ENCODE measurements around the gene CCNF.

The CCNF gene

DNA sequence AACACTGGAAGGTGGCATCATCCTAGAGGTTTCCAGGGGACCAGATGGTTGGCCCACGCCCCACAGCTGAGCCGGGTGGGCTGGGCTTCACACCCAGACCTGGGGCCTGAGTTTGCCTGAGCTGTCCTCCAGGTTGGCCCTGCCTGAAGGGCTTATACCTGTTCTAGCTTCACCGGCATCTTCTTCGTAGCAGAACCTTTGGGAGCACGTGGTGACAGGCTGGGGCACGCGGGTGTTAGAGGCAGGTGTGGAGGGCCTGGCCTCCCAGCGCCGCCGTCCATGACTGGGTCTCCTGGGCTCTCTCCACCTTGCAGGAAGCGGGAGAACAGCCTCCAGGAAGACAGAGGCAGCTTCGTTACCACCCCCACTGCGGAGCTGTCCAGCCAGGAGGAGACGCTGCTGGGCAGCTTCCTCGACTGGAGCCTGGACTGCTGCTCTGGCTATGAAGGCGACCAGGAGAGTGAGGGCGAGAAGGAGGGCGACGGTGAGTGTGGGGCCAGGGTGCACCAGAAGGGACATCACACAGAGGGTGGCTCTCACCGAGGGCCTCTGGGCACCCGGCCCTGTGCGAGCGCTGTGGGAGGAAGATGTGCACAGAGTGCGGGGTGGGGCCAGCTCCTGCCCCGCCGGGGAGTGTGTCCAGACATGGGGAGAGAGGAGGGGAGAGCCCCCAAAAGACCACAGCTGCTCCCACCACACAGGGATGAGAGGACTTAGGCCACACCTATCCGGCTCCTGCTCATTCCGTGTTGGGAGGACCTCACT lies 26.0 kb downstream of the CCNF start:
- H3K27ac ChIP-seq: no peak overlapping the region
- H3K4me2 ChIP-seq (ENCODE audit: low read length): no peak overlapping the region
- no peaks in the 10 kb centered on the region for H3K27me3 ChIP-seq (ENCODE audit: control insufficient read depth, insufficient read depth, low read length)
- H3K9ac ChIP-seq: no peak overlapping the region
- H3K4me3 ChIP-seq (ENCODE audit: low read depth, low read length): no peak overlapping the region
- TF ChIP-seq, protein P1, sequence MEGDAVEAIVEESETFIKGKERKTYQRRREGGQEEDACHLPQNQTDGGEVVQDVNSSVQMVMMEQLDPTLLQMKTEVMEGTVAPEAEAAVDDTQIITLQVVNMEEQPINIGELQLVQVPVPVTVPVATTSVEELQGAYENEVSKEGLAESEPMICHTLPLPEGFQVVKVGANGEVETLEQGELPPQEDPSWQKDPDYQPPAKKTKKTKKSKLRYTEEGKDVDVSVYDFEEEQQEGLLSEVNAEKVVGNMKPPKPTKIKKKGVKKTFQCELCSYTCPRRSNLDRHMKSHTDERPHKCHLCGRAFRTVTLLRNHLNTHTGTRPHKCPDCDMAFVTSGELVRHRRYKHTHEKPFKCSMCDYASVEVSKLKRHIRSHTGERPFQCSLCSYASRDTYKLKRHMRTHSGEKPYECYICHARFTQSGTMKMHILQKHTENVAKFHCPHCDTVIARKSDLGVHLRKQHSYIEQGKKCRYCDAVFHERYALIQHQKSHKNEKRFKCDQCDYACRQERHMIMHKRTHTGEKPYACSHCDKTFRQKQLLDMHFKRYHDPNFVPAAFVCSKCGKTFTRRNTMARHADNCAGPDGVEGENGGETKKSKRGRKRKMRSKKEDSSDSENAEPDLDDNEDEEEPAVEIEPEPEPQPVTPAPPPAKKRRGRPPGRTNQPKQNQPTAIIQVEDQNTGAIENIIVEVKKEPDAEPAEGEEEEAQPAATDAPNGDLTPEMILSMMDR (IDR thresholded peaks at IDR 0.05): no peak
- no peaks in the 10 kb centered on the region for H3K79me2 ChIP-seq
- no peaks in the 10 kb centered on the region for H3K9me3 ChIP-seq (ENCODE audit: control insufficient read depth, low read length)
- no peaks in the 10 kb centered on the region for H3K36me3 ChIP-seq (ENCODE audit: control insufficient read depth, insufficient read depth, low read length)
- H2AFZ ChIP-seq: no peak overlapping the region
- peaks cover 9% of the 10 kb centered on the region for H3K4me1 ChIP-seq

DNA sequence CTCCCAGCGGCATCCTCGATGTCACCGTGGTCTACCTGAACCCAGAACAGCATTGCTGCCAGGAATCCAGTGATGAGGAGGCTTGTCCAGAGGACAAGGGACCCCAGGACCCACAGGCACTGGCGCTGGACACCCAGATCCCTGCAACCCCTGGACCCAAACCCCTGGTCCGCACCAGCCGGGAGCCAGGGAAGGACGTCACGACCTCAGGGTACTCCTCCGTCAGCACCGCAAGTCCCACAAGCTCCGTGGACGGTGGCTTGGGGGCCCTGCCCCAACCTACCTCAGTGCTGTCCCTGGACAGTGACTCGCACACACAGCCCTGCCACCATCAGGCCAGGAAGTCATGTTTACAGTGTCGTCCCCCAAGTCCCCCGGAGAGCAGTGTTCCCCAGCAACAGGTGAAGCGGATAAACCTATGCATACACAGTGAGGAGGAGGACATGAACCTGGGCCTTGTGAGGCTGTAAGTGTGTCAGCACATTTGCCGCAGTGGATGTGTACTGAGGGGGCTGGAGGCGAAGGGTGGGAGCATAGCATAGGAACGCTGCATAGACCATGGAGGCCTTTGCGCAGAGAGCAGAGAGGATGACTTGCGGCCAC lies 27.4 kb downstream of the CCNF start:
- no peaks in the 10 kb centered on the region for H3K79me2 ChIP-seq
- no peak overlapping the region for H3K9ac ChIP-seq
- H3K4me3 ChIP-seq (ENCODE audit: low read depth, low read length): no peak overlapping the region
- no peak overlapping the region for H2AFZ ChIP-seq
- H3K4me2 ChIP-seq (ENCODE audit: low read length): no peak overlapping the region
- H3K27ac ChIP-seq: no peak overlapping the region
- peaks cover 9% of the 10 kb centered on the region for H3K4me1 ChIP-seq
- H3K9me3 ChIP-seq (ENCODE audit: control insufficient read depth, low read length): no peaks in the 10 kb centered on the region
- H3K36me3 ChIP-seq (ENCODE audit: control insufficient read depth, insufficient read depth, low read length): no peaks in the 10 kb centered on the region
- H3K27me3 ChIP-seq (ENCODE audit: control insufficient read depth, insufficient read depth, low read length): no peaks in the 10 kb centered on the region
- TF ChIP-seq, protein P1 (IDR thresholded peaks at IDR 0.05): no peak

DNA sequence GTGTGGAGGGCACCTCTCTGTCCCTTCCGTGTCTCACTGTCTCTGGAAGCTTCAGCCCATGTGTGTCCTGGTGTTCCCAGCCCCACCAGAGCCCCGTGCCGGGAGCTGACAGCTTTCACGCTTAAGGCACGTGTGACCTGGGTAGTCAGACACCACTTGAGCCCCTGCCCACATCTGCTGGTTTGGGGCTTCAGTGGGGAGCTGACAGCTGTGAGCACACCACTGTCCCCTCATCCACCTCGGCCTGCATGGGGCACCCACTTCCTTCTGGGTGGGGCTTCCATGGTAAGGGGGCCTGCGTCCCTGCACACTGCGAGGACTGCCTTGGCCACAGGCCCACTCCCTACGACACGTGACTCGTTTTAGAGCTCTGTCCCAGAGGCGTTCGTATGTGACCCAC lies 28.0 kb downstream of the CCNF start:
- Histone ChIP-seq H3K9ac (no peak overlapping the region), H3K9me3 (ENCODE audit: control insufficient read depth, low read length) (no peaks in the 10 kb centered on the region), H3K27me3 (ENCODE audit: control insufficient read depth, insufficient read depth, low read length) (no peaks in the 10 kb centered on the region), H3K79me2 (no peaks in the 10 kb centered on the region), H3K36me3 (ENCODE audit: control insufficient read depth, insufficient read depth, low read length) (no peaks in the 10 kb centered on the region), H3K4me1 (peaks cover 9% of the 10 kb centered on the region), H3K27ac (no peak overlapping the region), H3K4me2 (ENCODE audit: low read length) (no peak overlapping the region), H2AFZ (no peak overlapping the region), H3K4me3 (ENCODE audit: low read depth, low read length) (no peak overlapping the region)
- TF ChIP-seq, protein P1 (IDR thresholded peaks at IDR 0.05): no peak

DNA sequence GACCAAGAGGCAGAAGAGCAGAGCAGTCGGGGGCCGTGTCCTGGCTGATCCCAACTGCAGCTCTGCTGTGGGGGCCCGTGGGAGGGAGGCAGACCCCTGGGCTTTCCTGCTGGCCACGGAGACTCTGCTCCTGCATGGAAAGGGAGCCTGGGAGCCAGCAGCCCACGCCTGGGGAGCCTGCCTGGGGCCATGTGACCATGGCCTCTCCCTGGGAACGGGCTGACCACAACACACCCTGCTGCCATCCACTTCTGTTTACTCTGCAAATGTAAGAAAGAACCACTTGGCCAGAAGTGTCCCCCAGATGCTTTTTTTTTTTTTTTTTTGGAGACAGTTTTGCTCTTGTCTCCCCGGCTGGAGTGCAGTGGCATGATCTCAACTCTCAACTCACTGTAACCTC lies 28.7 kb downstream of the CCNF start:
- Histone ChIP-seq H3K27ac (no peak overlapping the region), H3K79me2 (no peaks in the 10 kb centered on the region), H3K27me3 (ENCODE audit: control insufficient read depth, insufficient read depth, low read length) (no peaks in the 10 kb centered on the region), H3K4me3 (ENCODE audit: low read depth, low read length) (no peak overlapping the region), H2AFZ (no peak overlapping the region), H3K4me2 (ENCODE audit: low read length) (no peak overlapping the region), H3K9me3 (ENCODE audit: control insufficient read depth, low read length) (no peaks in the 10 kb centered on the region), H3K36me3 (ENCODE audit: control insufficient read depth, insufficient read depth, low read length) (no peaks in the 10 kb centered on the region), H3K9ac (no peak overlapping the region), H3K4me1 (peaks cover 9% of the 10 kb centered on the region)
- TF ChIP-seq, protein P1 (IDR thresholded peaks at IDR 0.05): no peak
